SK-N-SH (cell line): ENCODE data around the gene TMEM109. TPM values are rescaled to one million over a fixed set of nuclear protein-coding genes. Genes with fewer than 3 reads are reported as not detected.

Experiments
- CTCF ChIA-PET: fragments of 300-600, 350-600 bp; formaldehyde crosslinking; extraction: SDS; loops from one replicate; lab custom pipeline; 2021; lab: Yijun Ruan, JAX
- POLR2A ChIA-PET: fragments of 350-600 bp; sonication (Branson Sonifier 250); formaldehyde crosslinking; extraction: SDS; loops from one replicate; lab custom pipeline; 2020; ENCODE audit warnings: antibody characterized with exemption, inconsistent platforms; lab: Yijun Ruan, JAX
- DNase-seq: peaks from one replicate; pipeline ENCODE4 v3.0.0; 2012
- H2AFZ ChIP-seq: fragments of 200-600 bp; sonication (generic); 2 replicates; pipeline ENCODE4 v1.8.1; 2016; ENCODE audit warnings: antibody characterized with exemption, mild to moderate bottlenecking, low read depth
- H3F3A ChIP-seq: fragments of 200-600 bp; sonication (generic); replicated peaks from 2 replicates; pipeline ENCODE3; 2016; ENCODE audit warnings: antibody characterized with exemption, mild to moderate bottlenecking; ENCODE audit not compliant: insufficient read depth
- H3K27ac ChIP-seq, 2 experiments: fragments of 200-500 bp in 1 of 2; fragments of 200-600 bp in 1 of 2; sonication (Bioruptor generic) in 1 of 2; sonication (generic), shearing (Covaris generic) in 1 of 2; 2 replicates each; pipeline versions ENCODE4 v1.5.1 to v1.6.1; 2014 to 2016; ENCODE audit warnings: low read depth in 2 of 2, inconsistent platforms in 1 of 2, low read length in 1 of 2, mild to moderate bottlenecking in 1 of 2, mixed read lengths in 1 of 2
- H3K27me3 ChIP-seq: fragments of 200-600 bp; sonication (generic), shearing (Covaris generic); 2 replicates; pipeline ENCODE4 v1.6.1; 2016; ENCODE audit warnings: mixed run types; ENCODE audit not compliant: insufficient read depth
- H3K36me3 ChIP-seq, 2 experiments: fragments of 200-500 bp in 1 of 2; fragments of 200-600 bp in 1 of 2; sonication (Bioruptor generic) in 1 of 2; sonication (generic) in 1 of 2; replicated peaks in 1 of 2; 2 replicates each; pipeline versions ENCODE3 to v1.5.1; 2014 to 2016; ENCODE audit warnings: low read length in 1 of 2, mild to moderate bottlenecking in 1 of 2; ENCODE audit not compliant: insufficient read depth in 2 of 2, control insufficient read depth in 1 of 2
- H3K4me1 ChIP-seq, 2 experiments: fragments of 200-500 bp in 1 of 2; fragments of 200-600 bp in 1 of 2; sonication (Bioruptor generic) in 1 of 2; sonication (generic), shearing (Covaris generic) in 1 of 2; 2 replicates each; pipeline versions ENCODE4 v1.5.1 to v1.6.1; 2014 to 2016; ENCODE audit warnings: low read depth in 1 of 2, low read length in 1 of 2, mixed run types in 1 of 2; ENCODE audit not compliant: insufficient read depth in 2 of 2, control insufficient read depth in 1 of 2
- H3K4me2 ChIP-seq: fragments of 200-600 bp; sonication (generic), shearing (Covaris generic); 2 replicates; pipeline ENCODE4 v1.6.1; 2017; ENCODE audit warnings: mixed run types
- H3K4me3 ChIP-seq, 2 experiments: fragments of 200-500 bp in 1 of 2; fragments of 200-600 bp in 1 of 2; sonication (Bioruptor generic) in 1 of 2; sonication (generic), shearing (Covaris generic) in 1 of 2; 2 replicates each; pipeline versions ENCODE4 v1.5.1 to v1.8.1; 2014 to 2016; ENCODE audit warnings: low read depth in 2 of 2, inconsistent platforms in 1 of 2, low read length in 1 of 2, mild to moderate bottlenecking in 1 of 2, mixed read lengths in 1 of 2, moderate library complexity in 1 of 2
- H3K79me2 ChIP-seq: fragments of 200-600 bp; sonication (generic); 2 replicates; pipeline ENCODE4 v1.8.1; 2017; ENCODE audit warnings: mild to moderate bottlenecking; ENCODE audit not compliant: insufficient read depth
- H3K9ac ChIP-seq: fragments of 200-600 bp; sonication (generic); 2 replicates; pipeline ENCODE4 v1.6.1; 2017; ENCODE audit warnings: mixed run types
- H3K9me2 ChIP-seq: fragments of 200-600 bp; sonication (generic); 2 replicates; pipeline ENCODE4 v1.6.1; 2017; ENCODE audit warnings: mixed run types
- H3K9me3 ChIP-seq: fragments of 200-600 bp; sonication (generic); 2 replicates; pipeline ENCODE4 v1.6.1; 2017; ENCODE audit warnings: mixed run types, mild to moderate bottlenecking, moderate library complexity
- H4K20me1 ChIP-seq: fragments of 200-600 bp; sonication (generic); 2 replicates; pipeline ENCODE4 v1.6.1; 2017; ENCODE audit warnings: mild to moderate bottlenecking, mixed run types; ENCODE audit not compliant: insufficient read depth
- EP300 ChIP-seq, 2 experiments: IDR thresholded peaks; 2 replicates each; pipeline versions ENCODE4 v1.4.0 to v1.6.1; 2012; ENCODE audit warnings: borderline replicate concordance in 1 of 2, low read depth in 1 of 2, low read length in 1 of 2
- FOXJ3 ChIP-seq: sonication (generic); formaldehyde crosslinking; IDR thresholded peaks from 2 replicates; pipeline ENCODE4 v1.5.1; 2020; ENCODE audit warnings: mild to moderate bottlenecking, missing genetic modification reagents
- FOXM1 ChIP-seq: IDR thresholded peaks from 2 replicates; pipeline ENCODE4 v1.4.0; 2012; ENCODE audit warnings: low read depth, mild to moderate bottlenecking
- GATA2 ChIP-seq: sonication (generic); formaldehyde crosslinking; IDR thresholded peaks from 2 replicates; pipeline ENCODE4 v1.5.0; 2020; ENCODE audit warnings: mild to moderate bottlenecking, missing genetic modification reagents
- JUND ChIP-seq: IDR thresholded peaks from 2 replicates; pipeline ENCODE4 v1.4.0; 2012
- MEF2A ChIP-seq: IDR thresholded peaks from 2 replicates; pipeline ENCODE4 v1.4.0; 2012; ENCODE audit warnings: low read depth, borderline replicate concordance
- NFIC ChIP-seq: IDR thresholded peaks from 2 replicates; pipeline ENCODE4 v1.4.0; 2012; ENCODE audit warnings: borderline replicate concordance
- POLR2AphosphoS5 ChIP-seq: IDR thresholded peaks from 2 replicates; pipeline ENCODE4 v1.6.1; 2012; ENCODE audit warnings: low read depth, low read length
- RAD21 ChIP-seq: IDR thresholded peaks from 2 replicates; pipeline ENCODE4 v1.6.1; 2012; ENCODE audit warnings: mild to moderate bottlenecking, low read length
- RFX5 ChIP-seq: IDR thresholded peaks from 2 replicates; pipeline ENCODE4 v1.6.1; 2012; ENCODE audit warnings: mild to moderate bottlenecking, improper control_type of control experiment, low read length
- RXRA ChIP-seq: IDR thresholded peaks from 2 replicates; pipeline ENCODE4 v1.4.0; 2012; ENCODE audit warnings: low read depth, mild to moderate bottlenecking, borderline replicate concordance
- SIN3A ChIP-seq: IDR thresholded peaks from 2 replicates; pipeline ENCODE4 v1.6.1; 2012; ENCODE audit warnings: low read depth, mild to moderate bottlenecking, low read length, moderate library complexity, borderline replicate concordance
- TAF1 ChIP-seq: IDR thresholded peaks from 2 replicates; pipeline ENCODE4 v1.6.1; 2012; ENCODE audit warnings: low read depth, mild to moderate bottlenecking, low read length, moderate library complexity, borderline replicate concordance
- TEAD4 ChIP-seq: IDR thresholded peaks from 2 replicates; pipeline ENCODE4 v1.4.0; 2012; ENCODE audit warnings: mild to moderate bottlenecking, borderline replicate concordance; ENCODE audit not compliant: insufficient read depth
- YY1 ChIP-seq: IDR thresholded peaks from 2 replicates; pipeline ENCODE4 v1.4.0; 2012; ENCODE audit warnings: low read depth, mild to moderate bottlenecking
- WGBS: methylation state at CpG from one replicate; pipeline ENCODE4 v1.1.6; 2017; ENCODE audit warnings: low lambda C conversion rate; 5-methylcytosine and 5-hydroxymethylcytosine counted together
- polyA plus RNA-seq, 3 experiments: library from polyadenylated mRNA; depleted of rRNA; stranded (reverse); fragments of >200 nt; gene quantifications; 2 replicates each; pipeline ENCODE4 v1.2.3, GENCODE V29; 2012
- TF ChIP-seq, protein P1 (sequence below): fragments of 200-600 bp; sonication (generic); IDR thresholded peaks from 2 replicates; pipeline ENCODE4 v1.6.1; 2017; ENCODE audit warnings: antibody characterized with exemption, mild to moderate bottlenecking, moderate library complexity
- TF ChIP-seq, protein P2 (sequence below): fragments of 150-350 bp; IDR thresholded peaks from 2 replicates; pipeline ENCODE4 v1.6.1; 2017; ENCODE audit warnings: antibody characterized with exemption, low read length, low read depth, borderline replicate concordance
- TF ChIP-seq, protein P3 (sequence below): IDR thresholded peaks from 2 replicates; pipeline ENCODE4 v1.6.1; 2012; ENCODE audit warnings: mild to moderate bottlenecking, low read depth, low read length, moderate library complexity
- TF ChIP-seq, protein P4 (sequence below): IDR thresholded peaks from 2 replicates; pipeline ENCODE4; 2012

TMEM109 gene
- polyA plus RNA-seq, 1 of the 3 experiments (the other 2 are of a cell fraction): 52.7 TPM

DNA sequence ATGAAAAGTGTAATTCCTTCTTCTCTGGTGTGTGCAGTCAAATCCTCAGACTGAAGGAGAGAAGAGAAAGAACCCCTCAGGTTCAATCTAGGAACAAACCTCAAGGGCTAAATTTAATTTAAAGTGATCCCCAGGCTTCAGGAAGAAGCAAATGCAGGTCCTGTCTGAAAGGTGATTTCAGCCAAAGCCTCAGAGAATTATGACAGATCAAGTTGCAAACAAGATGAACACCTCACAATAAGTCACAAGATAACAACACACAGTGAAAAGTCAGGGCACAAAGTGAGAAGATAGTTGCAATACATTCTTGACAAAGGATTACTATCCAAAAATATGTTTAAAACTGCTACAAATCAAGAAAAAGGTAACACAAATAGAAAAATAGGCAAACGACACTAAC is 34.9 kb upstream of the TMEM109 start:
- Histone ChIP-seq H3K4me3 (no peak overlapping the region), H3K4me2 (no peak overlapping the region)

More for the DNA sequence above, 34.9 kb upstream of the TMEM109 start:
- no peaks in the 10 kb centered on the region for H4K20me1 ChIP-seq
- H3K27ac ChIP-seq: no peak overlapping the region
- H3K9me2 ChIP-seq: no peaks in the 10 kb centered on the region
- no peak for TF ChIP-seq SIN3A
- no peak for TF ChIP-seq FOXM1
- TF ChIP-seq, protein P1, sequence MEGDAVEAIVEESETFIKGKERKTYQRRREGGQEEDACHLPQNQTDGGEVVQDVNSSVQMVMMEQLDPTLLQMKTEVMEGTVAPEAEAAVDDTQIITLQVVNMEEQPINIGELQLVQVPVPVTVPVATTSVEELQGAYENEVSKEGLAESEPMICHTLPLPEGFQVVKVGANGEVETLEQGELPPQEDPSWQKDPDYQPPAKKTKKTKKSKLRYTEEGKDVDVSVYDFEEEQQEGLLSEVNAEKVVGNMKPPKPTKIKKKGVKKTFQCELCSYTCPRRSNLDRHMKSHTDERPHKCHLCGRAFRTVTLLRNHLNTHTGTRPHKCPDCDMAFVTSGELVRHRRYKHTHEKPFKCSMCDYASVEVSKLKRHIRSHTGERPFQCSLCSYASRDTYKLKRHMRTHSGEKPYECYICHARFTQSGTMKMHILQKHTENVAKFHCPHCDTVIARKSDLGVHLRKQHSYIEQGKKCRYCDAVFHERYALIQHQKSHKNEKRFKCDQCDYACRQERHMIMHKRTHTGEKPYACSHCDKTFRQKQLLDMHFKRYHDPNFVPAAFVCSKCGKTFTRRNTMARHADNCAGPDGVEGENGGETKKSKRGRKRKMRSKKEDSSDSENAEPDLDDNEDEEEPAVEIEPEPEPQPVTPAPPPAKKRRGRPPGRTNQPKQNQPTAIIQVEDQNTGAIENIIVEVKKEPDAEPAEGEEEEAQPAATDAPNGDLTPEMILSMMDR: no peak
- TF ChIP-seq GATA2 (CRISPR knock-in tag): no peak
- TF ChIP-seq, protein P2, sequence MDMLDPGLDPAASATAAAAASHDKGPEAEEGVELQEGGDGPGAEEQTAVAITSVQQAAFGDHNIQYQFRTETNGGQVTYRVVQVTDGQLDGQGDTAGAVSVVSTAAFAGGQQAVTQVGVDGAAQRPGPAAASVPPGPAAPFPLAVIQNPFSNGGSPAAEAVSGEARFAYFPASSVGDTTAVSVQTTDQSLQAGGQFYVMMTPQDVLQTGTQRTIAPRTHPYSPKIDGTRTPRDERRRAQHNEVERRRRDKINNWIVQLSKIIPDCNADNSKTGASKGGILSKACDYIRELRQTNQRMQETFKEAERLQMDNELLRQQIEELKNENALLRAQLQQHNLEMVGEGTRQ: no peak
- no peak for TF ChIP-seq FOXJ3 (CRISPR knock-in tag)
- TF ChIP-seq POLR2AphosphoS5: no peak
- TF ChIP-seq YY1: no peak
- no peak for TF ChIP-seq JUND
- TF ChIP-seq EP300 (IDR thresholded peaks at IDR 0.05; ENCODE audit: borderline replicate concordance in 1 of 2, low read depth in 1 of 2, low read length in 1 of 2): no peak
- TF ChIP-seq RXRA: no peak
- TF ChIP-seq, protein P3, sequence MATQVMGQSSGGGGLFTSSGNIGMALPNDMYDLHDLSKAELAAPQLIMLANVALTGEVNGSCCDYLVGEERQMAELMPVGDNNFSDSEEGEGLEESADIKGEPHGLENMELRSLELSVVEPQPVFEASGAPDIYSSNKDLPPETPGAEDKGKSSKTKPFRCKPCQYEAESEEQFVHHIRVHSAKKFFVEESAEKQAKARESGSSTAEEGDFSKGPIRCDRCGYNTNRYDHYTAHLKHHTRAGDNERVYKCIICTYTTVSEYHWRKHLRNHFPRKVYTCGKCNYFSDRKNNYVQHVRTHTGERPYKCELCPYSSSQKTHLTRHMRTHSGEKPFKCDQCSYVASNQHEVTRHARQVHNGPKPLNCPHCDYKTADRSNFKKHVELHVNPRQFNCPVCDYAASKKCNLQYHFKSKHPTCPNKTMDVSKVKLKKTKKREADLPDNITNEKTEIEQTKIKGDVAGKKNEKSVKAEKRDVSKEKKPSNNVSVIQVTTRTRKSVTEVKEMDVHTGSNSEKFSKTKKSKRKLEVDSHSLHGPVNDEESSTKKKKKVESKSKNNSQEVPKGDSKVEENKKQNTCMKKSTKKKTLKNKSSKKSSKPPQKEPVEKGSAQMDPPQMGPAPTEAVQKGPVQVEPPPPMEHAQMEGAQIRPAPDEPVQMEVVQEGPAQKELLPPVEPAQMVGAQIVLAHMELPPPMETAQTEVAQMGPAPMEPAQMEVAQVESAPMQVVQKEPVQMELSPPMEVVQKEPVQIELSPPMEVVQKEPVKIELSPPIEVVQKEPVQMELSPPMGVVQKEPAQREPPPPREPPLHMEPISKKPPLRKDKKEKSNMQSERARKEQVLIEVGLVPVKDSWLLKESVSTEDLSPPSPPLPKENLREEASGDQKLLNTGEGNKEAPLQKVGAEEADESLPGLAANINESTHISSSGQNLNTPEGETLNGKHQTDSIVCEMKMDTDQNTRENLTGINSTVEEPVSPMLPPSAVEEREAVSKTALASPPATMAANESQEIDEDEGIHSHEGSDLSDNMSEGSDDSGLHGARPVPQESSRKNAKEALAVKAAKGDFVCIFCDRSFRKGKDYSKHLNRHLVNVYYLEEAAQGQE: no peak
- TF ChIP-seq, protein P4, sequence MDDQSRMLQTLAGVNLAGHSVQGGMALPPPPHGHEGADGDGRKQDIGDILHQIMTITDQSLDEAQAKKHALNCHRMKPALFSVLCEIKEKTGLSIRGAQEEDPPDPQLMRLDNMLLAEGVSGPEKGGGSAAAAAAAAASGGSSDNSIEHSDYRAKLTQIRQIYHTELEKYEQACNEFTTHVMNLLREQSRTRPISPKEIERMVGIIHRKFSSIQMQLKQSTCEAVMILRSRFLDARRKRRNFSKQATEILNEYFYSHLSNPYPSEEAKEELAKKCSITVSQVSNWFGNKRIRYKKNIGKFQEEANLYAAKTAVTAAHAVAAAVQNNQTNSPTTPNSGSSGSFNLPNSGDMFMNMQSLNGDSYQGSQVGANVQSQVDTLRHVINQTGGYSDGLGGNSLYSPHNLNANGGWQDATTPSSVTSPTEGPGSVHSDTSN: no peak
- TF ChIP-seq NFIC: no peak
- TF ChIP-seq RFX5: no peak
- no peak for TF ChIP-seq RAD21
- TF ChIP-seq TAF1: no peak
- no peak for TF ChIP-seq MEF2A
- TF ChIP-seq TEAD4: no peak
- TF ChIP-seq, all 33 proteins: peak for 0
- no peaks in the 10 kb centered on the region for H3K27me3 ChIP-seq
- 81% methylated on average over 1 of the region's 1 CpG for WGBS
- peaks cover 0 to 20% of the 10 kb centered on the region in 2 experiments for H3K36me3 ChIP-seq
- H3K9ac ChIP-seq: no peak overlapping the region
- H3K4me1 ChIP-seq: no peaks in the 10 kb centered on the region
- H3K9me3 ChIP-seq: no peaks in the 10 kb centered on the region
- CTCF ChIA-PET: interaction anchor here (1.6 to 2.9 kb wide), 2 partner anchors 20 to 48 kb away, joined by 13 to 15 read pairs; no protein-coding TSS in a partner anchor
- H3F3A ChIP-seq: no peaks in the 10 kb centered on the region
- H2AFZ ChIP-seq: no peak overlapping the region
- POLR2A ChIA-PET: no interaction called here
- no peaks in the 10 kb centered on the region for H3K79me2 ChIP-seq
- no peak for DNase-seq
